SK-N-SH treated with all-trans-retinoic acid at 6 μM for 48 hours (cell line): ENCODE data around the gene EYA4.
A peak's percentile ranks its signal among the peaks of the same experiment; 100 is the strongest.

Experiments
- ATAC-seq: fragments of 200-7000 bp; cut with Tn5 transposase; 3 replicates; pipeline ENCODE4 v1.9.1; 2020; ENCODE audit warnings: mild to moderate bottlenecking, moderate library complexity
- ARNTL ChIP-seq: fragments of 450-650 bp; formaldehyde crosslinking; IDR thresholded peaks from 2 replicates; pipeline ENCODE4 v1.5.0; 2020; ENCODE audit warnings: low read depth, mild to moderate bottlenecking, moderate library complexity, borderline replicate concordance
- CREB5 ChIP-seq: fragments of 250-450 bp; sonication (Bioruptor Pico); IDR thresholded peaks from 2 replicates; pipeline ENCODE4 v1.5.1; 2020; ENCODE audit warnings: low read depth, mild to moderate bottlenecking, moderate library complexity
- CSDC2 ChIP-seq: fragments of 250-450 bp; sonication (Bioruptor Pico); IDR thresholded peaks from 2 replicates; pipeline ENCODE4 v1.5.0; 2020; ENCODE audit warnings: mild to moderate bottlenecking, moderate library complexity
- CSRNP3 ChIP-seq: fragments of 250-450 bp; sonication (Bioruptor Pico); IDR thresholded peaks from 2 replicates; pipeline ENCODE4 v1.5.1; 2021; ENCODE audit warnings: mild to moderate bottlenecking, moderate library complexity
- ESRRG ChIP-seq: fragments of 250-450 bp; sonication (Bioruptor Pico); IDR thresholded peaks from 2 replicates; pipeline ENCODE4 v1.6.1; 2021; ENCODE audit warnings: mild to moderate bottlenecking
- OSR1 ChIP-seq: fragments of 250-450 bp; sonication (Bioruptor Pico); IDR thresholded peaks from 2 replicates; pipeline ENCODE4 v1.8.0; 2022; ENCODE audit warnings: moderate library complexity, mild to moderate bottlenecking, inconsistent platforms
- PATZ1 ChIP-seq: fragments of 250-450 bp; sonication (Bioruptor Pico); IDR thresholded peaks from 2 replicates; pipeline ENCODE4 v1.8.0; 2020; ENCODE audit warnings: mild to moderate bottlenecking, moderate library complexity, borderline replicate concordance
- PPARA ChIP-seq: fragments of 250-450 bp; sonication (Bioruptor Pico); IDR thresholded peaks from 2 replicates; pipeline ENCODE4 v1.5.0; 2020; ENCODE audit warnings: mild to moderate bottlenecking, borderline replicate concordance
- RARB ChIP-seq: fragments of 250-450 bp; sonication (Bioruptor Pico); IDR thresholded peaks from 2 replicates; pipeline ENCODE4 v1.8.0; 2021; ENCODE audit warnings: mild to moderate bottlenecking, moderate library complexity
- SNAI2 ChIP-seq: fragments of 250-450 bp; sonication (Bioruptor Pico); IDR thresholded peaks from 2 replicates; pipeline ENCODE4 v1.5.0; 2020; ENCODE audit warnings: mild to moderate bottlenecking, moderate library complexity
- TCF4 ChIP-seq: fragments of 250-450 bp; sonication (Bioruptor Pico); IDR thresholded peaks from 2 replicates; pipeline ENCODE4 v1.8.0; 2021; ENCODE audit warnings: mild to moderate bottlenecking, moderate library complexity, borderline replicate concordance
- TOX ChIP-seq: fragments of 250-450 bp; sonication (Bioruptor Pico); IDR thresholded peaks from 2 replicates; pipeline ENCODE4 v1.8.0; 2021; ENCODE audit warnings: mild to moderate bottlenecking, moderate library complexity, borderline replicate concordance
- TSHZ2 ChIP-seq: fragments of 250-450 bp; sonication (Bioruptor Pico); IDR thresholded peaks from 2 replicates; pipeline ENCODE4 v1.5.0; 2020; ENCODE audit warnings: mild to moderate bottlenecking, moderate library complexity
- ZFP3 ChIP-seq: fragments of 250-450 bp; sonication (Bioruptor Pico); IDR thresholded peaks from 2 replicates; pipeline ENCODE4 v1.5.0; 2020; ENCODE audit warnings: mild to moderate bottlenecking, moderate library complexity
- ZFP30 ChIP-seq: fragments of 450-650 bp; formaldehyde crosslinking; IDR thresholded peaks from 2 replicates; pipeline ENCODE4 v1.5.0; 2022; ENCODE audit warnings: mild to moderate bottlenecking, moderate library complexity
- ZNF565 ChIP-seq: fragments of 450-650 bp; formaldehyde crosslinking; conservative IDR thresholded peaks from 2 replicates; pipeline ENCODE4 v1.5.0; 2020; ENCODE audit warnings: low read depth, mild to moderate bottlenecking, moderate library complexity
- ZNF70 ChIP-seq: fragments of 450-650 bp; formaldehyde crosslinking; IDR thresholded peaks from 2 replicates; pipeline ENCODE4 v1.5.0; 2020; ENCODE audit warnings: mild to moderate bottlenecking, moderate library complexity
- ZNF8 ChIP-seq: fragments of 450-650 bp; formaldehyde crosslinking; IDR thresholded peaks from 2 replicates; pipeline ENCODE4 v1.5.0; 2020; ENCODE audit warnings: mild to moderate bottlenecking, moderate library complexity

EYA4 gene

GRCh38 chr6:133277228-133277899, 36.2 kb downstream of the EYA4 start:
- ATAC-seq: no peak
- no peak for TF ChIP-seq CSDC2 (CRISPR knock-in tag)
- no peak for TF ChIP-seq SNAI2 (CRISPR knock-in tag)
- no peak for TF ChIP-seq OSR1
- TF ChIP-seq TCF4 (CRISPR knock-in tag): no peak
- TF ChIP-seq TOX (CRISPR knock-in tag): no peak

- TF ChIP-seq PPARA (CRISPR knock-in tag) (no peak), CSRNP3 (no peak)
- ATAC-seq: no peak
Observed at GRCh38 chr6:133277900-133278545, 36.9 kb downstream of the EYA4 start.

GRCh38 chr6:133286765-133287164, 45.6 kb downstream of the EYA4 start:
- no peak for TF ChIP-seq RARB
- 0 out of 3 replicates have a peak, but pooled peaks have one; percentile 21 for ATAC-seq

- TF ChIP-seq ARNTL (CRISPR knock-in tag) (no peak), SNAI2 (CRISPR knock-in tag) (no peak), TCF4 (CRISPR knock-in tag) (no peak), TOX (CRISPR knock-in tag) (no peak), ZFP30 (no peak), CSDC2 (CRISPR knock-in tag) (no peak), CSRNP3 (no peak), TSHZ2 (CRISPR knock-in tag) (no peak), PATZ1 (CRISPR knock-in tag) (no peak), ESRRG (CRISPR knock-in tag) (no peak), ZFP3 (CRISPR knock-in tag) (no peak), ZNF8 (CRISPR knock-in tag) (no peak), CREB5 (CRISPR knock-in tag) (no peak), ZNF70 (CRISPR knock-in tag) (no peak), ZNF565 (CRISPR knock-in tag) (no peak)
- TF ChIP-seq, all 23 proteins: peak for 0
- ATAC-seq: no peak
Observed at GRCh38 chr6:133288662-133289061, 47.5 kb downstream of the EYA4 start.
